ENCODE results near the gene BSDC1.

Gene BSDC1

DNA sequence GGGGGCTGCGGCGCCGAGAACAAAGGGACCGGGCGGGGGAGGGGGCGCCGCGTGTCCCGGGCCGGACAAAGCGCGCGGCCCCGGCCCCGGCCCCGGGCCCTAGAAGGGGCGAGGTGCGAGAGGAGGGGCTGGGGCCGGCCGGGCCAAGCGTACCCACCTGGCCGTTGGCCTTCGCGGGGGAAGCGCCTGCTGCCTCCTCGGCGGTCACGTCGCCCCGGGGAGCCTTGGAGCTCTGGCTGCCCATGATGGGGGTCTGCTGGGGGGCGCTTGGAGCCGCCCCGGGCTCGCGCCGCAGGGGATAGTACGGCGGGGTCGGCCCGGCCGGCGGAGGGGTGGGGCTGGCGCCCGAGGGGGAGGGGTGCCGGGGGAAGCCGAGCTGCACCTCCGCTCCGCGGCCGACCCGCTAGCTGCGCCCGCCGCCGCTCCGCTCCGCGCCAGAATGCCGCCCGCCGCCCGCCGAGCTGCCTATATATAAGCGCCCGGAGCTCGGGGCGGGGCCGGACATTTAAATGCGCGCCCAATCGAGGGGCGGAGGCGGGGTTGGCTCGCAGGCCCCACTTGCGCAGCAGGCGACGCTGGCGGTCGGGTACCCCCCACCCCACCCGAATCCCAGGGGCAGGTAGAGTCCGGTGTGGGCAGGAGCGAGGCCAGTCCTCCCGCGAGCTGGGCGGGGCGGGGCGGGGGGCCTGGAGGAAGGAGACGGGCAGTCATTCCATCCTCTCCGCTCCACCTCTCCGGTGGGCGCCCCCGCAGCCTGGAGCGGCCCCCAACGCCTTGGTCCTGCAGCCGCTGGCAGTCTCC is 58.3 kb downstream of the BSDC1 start, which contains the start of gene MARCKSL1:
MARCKSL1 (minus strand) TSS at position 444 of the 801 bp plus-strand sequence; CDS start at position 244, 200 bp downstream.
- peak; percentile 67 for DNase-seq

GRCh38 chr1:32335535-32335789 is 58.8 kb downstream of the BSDC1 start:
- no peak for DNase-seq

DNA sequence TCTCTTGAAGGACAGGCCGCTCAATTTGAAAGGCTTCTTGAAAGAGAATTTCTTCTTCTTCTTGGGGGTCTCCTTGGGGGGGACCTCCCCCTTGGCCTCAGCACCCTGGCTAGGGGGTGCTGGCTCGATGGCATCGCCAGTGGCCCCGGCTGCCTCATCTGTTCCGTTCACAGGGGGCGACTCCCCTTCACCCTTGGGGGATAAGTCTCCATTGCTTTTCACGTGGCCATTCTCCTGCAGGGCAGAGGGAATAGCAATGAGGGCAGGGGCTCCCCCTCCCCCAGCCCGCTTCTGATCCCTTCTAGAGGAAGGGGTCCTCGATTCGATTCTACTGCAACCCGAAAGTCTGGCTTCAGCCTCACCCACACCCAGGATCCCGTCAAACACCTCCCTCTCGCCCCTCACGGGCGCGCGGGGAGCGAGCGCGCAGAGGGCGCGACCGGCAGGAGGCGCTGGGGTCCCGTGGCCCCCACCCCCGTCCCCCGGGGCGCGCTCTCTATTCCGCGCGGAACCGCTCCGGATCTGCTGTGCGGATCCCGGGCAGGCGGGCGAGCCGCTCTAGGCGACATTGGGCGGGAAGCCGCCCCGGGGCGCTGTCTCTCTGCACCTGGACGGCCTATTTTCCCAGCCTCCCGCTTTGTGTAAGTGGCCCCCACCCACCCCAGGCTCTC is 59.2 kb downstream of the BSDC1 start:
- peak; percentile 46 for DNase-seq

GRCh38 chr1:32334274-32334861 is 59.9 kb downstream of the BSDC1 start:
- no peak for DNase-seq

DNA sequence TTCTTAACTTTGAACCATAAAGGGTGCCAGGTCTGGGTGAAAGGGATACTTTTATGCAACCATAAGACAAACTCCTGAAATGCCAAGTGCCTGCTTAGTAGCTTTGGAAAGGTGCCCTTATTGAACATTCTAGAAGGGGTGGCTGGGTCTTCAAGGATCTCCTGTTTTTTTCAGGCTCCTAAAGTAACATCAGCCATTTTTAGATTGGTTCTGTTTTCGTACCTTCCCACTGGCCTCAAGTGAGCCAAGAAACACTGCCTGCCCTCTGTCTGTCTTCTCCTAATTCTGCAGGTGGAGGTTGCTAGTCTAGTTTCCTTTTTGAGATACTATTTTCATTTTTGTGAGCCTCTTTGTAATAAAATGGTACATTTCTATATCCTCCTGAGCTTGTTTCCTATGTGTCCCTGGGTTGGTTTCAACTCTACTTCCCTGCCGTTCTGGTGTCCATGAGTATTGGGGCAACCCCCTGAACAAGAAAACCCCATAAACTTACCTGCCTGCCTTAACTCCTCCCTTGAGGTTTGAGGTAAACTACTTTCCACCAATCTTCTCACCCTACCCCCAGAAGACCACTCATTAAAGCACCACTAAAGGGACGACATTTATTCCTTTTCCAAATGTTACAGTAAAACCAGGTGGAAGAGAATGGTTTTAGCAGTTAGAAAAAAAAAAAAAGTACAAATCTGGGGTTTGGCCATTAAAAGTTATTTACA is 60.8 kb downstream of the BSDC1 start:
- DNase-seq = no peak

DNA sequence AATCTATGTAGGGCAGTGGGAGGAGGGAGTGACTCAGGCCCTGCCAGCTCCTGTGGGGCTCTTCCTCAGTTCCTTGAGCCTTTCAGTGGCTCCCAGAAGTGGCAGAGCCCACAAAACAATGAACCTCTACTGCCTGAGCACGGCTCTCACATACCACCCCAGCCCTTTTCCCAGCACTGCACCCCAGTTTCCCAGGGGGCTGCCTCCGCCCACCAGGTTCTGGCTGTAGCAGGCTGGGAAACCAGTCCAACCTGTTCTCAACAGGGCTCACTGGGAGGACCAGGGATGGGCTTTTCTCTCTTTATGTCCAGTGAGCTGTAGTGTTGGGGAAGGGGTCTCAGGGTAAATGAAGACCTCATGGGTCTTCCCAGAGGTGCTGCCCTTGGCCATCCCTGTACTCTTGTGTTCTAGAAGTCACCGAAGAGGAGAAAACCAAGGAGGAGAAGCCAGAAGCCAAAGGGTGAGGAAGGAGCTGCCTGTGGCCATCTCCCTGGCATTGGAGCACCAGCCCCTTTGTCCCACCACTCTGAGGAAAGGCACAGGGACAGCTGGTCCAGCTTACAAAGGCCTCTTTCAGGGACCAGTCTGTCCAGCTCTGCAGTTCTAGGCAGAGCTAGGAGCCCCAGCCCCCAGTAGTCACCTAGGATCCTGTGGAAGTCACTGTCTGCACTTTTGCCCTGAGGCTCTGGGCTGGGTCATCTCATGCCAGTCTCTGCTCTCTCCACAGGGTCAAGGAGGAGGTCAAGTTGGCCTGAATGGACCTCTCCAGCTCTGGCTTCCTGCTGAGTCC is 61.8 kb downstream of the BSDC1 start:
- DNase-seq = no peak

- no peak for DNase-seq
Observed at GRCh38 chr1:32331549-32331948, 62.7 kb downstream of the BSDC1 start.

- no peak for DNase-seq
Observed at GRCh38 chr1:32330558-32331151, 63.6 kb downstream of the BSDC1 start.

GRCh38 chr1:32329931-32330466 is 64.2 kb downstream of the BSDC1 start:
- no peak for DNase-seq

- no peak for DNase-seq
Observed at GRCh38 chr1:32327204-32327603, 67.0 kb downstream of the BSDC1 start.

DNA sequence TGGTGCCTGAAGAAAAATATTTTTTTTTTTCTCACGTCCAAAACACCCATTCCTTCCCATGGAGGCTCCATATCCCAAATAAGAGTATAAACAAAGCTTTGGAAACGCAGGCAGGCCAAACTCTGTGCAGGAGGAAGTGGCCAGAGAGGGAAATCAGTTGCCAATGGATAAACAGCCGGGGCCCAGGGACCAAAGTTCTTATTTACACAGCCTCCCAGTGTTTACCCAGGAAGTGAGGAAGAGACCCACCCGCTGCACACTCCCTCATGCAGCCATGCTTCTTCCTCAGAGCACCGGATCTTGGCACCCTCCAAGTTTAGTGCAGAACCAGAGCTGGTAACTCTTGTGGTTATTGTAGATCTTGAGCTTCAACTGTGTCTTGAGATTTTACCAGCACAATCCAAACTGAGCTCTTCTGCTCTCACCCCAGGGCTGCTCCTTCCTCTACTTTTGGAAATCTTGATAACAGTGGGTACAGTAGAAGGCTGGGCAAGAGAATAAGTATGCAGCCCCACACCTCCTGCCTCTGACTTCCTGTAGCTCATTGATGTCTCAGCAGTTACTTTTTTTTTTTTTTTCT is 72.4 kb downstream of the BSDC1 start:
- no peak for DNase-seq

GRCh38 chr1:32318127-32318869 is 75.9 kb downstream of the BSDC1 start:
- no peak for DNase-seq

- no peak for DNase-seq
Observed at GRCh38 chr1:32316903-32317277, 77.4 kb downstream of the BSDC1 start.
